ENCODE measurements around the gene LIN28B.
"Not testable (repeated sequence)": the region's sequence is repeated elsewhere in the genome, so short reads cannot be mapped to it uniquely, and the experiment has no call there.

LIN28B gene

GRCh38 chr6:105072798-105073199 is 115.9 kb downstream of the LIN28B start:
- DNase-seq: no peak

GRCh38 chr6:105075210-105075609 is 118.3 kb downstream of the LIN28B start:
- no peak for DNase-seq

DNA sequence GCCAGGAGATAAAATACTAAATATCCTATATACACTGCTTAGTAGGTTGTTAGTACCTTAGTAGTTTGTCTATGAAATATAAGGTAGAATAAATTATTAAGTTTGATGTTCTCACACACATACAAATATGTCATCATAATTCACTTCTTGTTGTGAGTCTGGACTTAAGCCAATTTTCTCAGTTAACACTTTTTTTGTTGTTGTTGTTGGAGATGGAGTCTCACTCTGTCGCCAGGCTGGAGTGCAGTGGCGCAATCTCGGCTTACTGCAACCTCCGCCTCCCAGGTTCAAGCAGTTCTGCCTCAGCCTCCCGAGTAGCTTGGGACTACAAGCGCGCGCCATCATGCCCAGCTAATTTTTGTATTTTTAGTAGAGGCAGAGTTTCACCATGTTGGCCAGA is 119.5 kb downstream of the LIN28B start:
- not testable (repeated sequence) for DNase-seq

DNA sequence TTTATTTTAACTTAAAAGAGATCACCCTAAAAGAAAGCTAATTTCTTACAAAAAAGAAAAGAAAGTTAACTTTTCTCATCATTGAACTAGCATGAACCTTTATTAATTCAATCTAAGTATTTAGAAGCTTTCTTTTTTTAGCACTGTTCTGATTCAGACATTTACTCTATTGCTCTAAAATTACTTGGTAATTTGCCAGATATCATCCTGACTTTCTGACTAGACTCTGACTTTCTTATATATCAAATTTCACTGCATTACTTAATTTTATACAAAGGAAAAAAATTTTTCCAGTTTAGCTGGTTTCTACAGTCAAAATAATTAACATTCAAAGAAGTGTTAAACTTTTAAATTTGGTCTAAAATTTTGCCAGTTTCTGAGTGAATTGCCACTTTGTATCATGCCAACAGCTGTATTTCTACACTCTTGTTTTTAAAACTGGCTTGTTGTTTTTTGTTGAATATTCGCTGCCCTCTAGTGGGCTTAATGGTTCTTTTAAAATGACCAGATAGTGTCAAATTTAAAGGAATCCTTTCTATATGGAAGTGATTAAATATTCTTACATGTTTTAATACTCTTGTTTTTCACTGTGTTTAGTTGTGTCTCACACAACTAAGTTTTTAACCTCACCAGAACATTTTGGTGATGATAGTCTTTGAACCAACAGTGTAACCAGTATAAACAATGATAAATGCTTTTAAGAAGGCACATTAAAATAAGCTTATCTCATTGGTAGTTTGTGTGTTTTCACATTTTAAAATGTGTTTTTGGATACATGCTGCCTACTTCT is 120.9 kb downstream of the LIN28B start:
- DNase-seq: no peak

- DNase-seq: no peak
Measured at GRCh38 chr6:105078386-105078708, 121.4 kb downstream of the LIN28B start.

- no peak for DNase-seq
Measured at GRCh38 chr6:105080279-105080678, 123.4 kb downstream of the LIN28B start.

DNA sequence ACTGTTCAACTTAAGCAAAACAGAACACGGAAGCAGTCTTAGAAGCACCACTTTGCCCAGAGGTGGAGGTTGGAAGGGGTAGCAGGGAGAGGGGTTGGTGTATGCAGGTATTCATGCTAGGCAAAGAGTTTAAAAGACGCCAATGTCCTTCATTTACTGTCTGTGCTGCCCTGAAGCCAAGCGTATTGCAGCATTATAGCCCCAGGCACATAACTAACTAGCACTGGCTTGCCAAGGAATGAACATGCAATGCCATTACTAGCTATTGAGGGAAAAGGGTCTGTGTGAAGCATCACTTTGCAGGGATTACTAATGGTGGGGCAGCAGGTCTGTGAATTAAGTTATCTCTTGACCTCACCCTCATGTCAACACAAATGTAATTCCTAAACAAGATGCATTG is 124.8 kb downstream of the LIN28B start:
- not testable (repeated sequence) for DNase-seq

GRCh38 chr6:105087571-105088211 is 130.8 kb downstream of the LIN28B start:
- peak; percentile 8 to 13 for DNase-seq

DNA sequence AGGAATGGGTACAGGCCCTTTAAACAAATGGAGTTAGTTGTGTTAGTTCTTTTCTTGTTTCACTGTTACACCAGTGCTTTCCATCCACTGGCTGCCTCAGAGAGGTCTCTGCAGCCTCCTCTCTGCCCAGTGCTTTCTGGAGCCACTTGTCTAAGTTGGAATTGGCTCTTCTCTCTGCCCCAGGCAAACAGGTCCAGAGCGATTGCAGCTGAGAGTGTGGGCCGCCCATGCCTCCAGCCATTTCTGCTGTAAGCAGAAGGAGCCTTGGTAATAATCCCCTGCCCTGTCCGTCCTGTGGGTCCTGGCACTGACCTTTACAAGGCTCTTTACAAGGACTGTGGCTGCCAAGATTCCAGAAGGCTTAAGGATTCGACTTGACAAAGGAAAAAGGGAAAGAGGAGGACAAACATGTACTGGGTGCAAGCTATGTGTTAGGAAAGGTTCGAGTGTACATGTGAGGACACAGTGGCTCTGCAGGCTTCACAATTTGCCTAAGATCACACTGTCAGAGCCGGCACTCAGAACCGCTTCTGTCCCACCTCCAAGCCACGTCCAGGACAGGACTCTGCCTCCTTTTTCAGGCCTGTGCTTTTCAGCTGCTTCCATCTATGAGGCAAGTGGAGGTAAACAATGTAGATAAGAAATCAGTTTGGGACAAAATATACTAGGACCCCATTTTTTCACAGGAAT is 134.4 kb downstream of the LIN28B start:
- no peak for DNase-seq

GRCh38 chr6:105094133-105094640 is 137.3 kb downstream of the LIN28B start:
- peak; percentile 4 to 5 for DNase-seq

GRCh38 chr6:105095139-105095538 is 138.2 kb downstream of the LIN28B start:
- DNase-seq: no peak

- no peak for DNase-seq
Measured at GRCh38 chr6:105097288-105097687, 140.4 kb downstream of the LIN28B start.

DNA sequence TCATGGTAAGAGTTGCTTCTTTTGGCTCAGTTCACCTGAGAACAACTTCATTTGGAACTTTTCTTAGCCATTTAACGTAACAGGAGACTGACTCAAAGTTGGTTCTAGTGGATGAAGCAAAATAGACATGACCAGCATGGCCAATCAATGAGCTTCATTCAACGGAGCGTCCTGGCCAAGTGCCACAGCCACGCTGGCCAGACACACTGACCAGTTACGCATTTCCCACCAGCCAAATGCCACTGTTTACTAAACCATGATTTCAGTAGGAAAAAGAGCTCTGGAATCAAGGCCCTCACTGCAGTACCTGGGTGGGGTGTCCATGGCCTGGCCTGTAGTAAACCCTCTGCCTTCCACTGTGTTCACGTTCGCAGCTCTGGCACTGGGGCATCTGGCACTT is 142.5 kb downstream of the LIN28B start:
- DNase-seq: no peak

- no peak for DNase-seq
Measured at GRCh38 chr6:105102186-105102585, 145.3 kb downstream of the LIN28B start.

DNA sequence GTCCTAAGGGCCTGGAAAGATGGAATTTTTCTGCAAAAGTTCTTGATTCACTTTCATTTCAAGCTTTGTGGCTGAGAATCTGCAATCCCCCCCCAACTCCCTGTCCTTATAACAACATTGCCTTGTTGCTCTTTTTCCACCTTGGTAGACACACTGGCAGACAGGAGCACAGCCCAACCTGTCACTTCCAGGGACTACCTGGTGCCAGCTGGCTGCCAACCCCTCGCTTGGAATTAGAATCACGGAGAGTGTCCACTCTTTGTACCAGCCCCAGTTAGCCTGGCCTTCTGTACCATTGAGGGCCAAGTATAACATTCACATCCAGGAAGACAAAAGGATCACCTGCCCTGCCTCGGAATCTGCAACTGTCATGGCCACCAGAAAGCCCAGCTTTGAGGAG is 148.2 kb downstream of the LIN28B start:
- DNase-seq: no peak

- DNase-seq: no peak
Measured at GRCh38 chr6:105106260-105106659, 149.4 kb downstream of the LIN28B start.

- no peak for DNase-seq
Measured at GRCh38 chr6:105107207-105107606, 150.3 kb downstream of the LIN28B start.

GRCh38 chr6:105108631-105109262 is 151.8 kb downstream of the LIN28B start:
- no peak for DNase-seq

GRCh38 chr6:105109955-105110895 is 153.3 kb downstream of the LIN28B start:
- DNase-seq: no peak

DNA sequence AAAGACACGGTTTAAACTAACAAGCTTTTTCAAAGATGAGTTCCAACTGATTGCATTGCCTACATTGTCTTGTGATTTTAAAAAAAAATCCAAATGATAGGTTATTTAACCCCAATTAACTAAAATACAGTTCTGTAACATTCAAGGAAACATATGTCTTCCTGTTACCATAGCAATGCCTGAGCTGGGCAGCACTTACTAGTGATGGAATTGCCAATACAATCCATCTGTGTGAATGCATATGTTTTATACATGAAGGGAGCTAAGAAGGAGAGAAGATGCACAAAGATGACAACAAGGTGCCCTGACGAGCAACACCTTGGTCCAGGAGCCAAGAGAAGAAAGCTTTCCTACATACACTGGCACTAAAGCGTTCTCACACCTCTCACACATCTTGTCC is 154.2 kb downstream of the LIN28B start:
- no peak for DNase-seq

DNA sequence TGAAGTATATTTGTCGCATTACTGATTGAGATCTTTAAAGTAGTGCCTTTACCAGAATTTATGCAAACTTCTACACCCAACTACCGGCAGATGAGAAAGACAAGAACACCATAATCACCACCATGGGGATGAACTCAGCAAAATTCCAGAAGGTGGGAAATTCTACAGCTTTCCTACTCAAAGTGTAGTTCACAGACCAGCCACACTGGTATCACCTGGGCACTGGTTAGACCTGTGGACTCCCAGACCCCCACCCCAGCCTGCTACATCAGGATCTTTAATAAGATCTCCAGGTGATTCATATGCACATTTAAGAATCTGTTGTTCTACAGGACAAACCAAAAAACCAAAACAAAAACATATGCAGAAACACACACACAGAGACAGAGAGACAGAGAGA is 155.0 kb downstream of the LIN28B start:
- no peak for DNase-seq

DNA sequence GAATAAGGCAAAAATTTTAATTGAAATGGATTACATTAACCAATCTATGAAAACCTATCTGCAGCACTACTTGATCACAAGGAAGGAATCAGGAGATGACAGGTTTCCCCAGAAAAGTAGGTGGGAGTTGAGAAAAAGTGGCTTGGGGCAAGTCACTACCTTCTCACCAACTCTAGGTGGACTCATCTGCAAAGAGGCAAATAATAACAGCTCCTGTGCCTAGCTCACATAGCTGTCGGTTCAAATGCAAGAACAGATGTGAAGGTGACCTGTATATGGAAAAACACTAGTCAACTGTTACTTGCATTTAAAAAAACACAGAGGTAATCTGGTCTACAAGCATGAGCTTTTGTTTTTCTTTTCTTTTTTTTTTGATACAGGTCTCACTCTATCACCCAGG is 155.7 kb downstream of the LIN28B start:
- no peak for DNase-seq

Measured in activated CD4-positive, alpha-beta T cell treated with anti-CD3 and anti-CD28 coated beads, Interleukin-2, amount 50 U/mL, for 48 hours (primary cell).